CD4-positive, alpha-beta T cell (primary cell): ENCODE data around the gene TMEM44. TPM values are rescaled to one million over a fixed set of nuclear protein-coding genes. Genes with fewer than 3 reads are reported as not detected.

Experiments
- ATAC-seq: fragments of 200-7000 bp; cut with Tn5 transposase; one replicate; pipeline ENCODE4 v1.10.0; 2022; ENCODE audit warnings: mild to moderate bottlenecking; ENCODE audit not compliant: poor library complexity
- CTCF ChIA-PET: fragments of 350-600 bp; sonication (Branson Sonifier 250); formaldehyde crosslinking; loops from one replicate; lab custom pipeline; 2021; ENCODE audit warnings: antibody characterized with exemption, inconsistent platforms; lab: Charles Lee
- POLR2A ChIA-PET: fragments of 350-600 bp; sonication (Branson Sonifier 250); formaldehyde crosslinking; loops from one replicate; lab custom pipeline; 2021; ENCODE audit warnings: antibody characterized with exemption, inconsistent platforms; lab: Charles Lee
- DNase-seq, 14 experiments: peaks; one replicate each; pipeline ENCODE4 v3.0.0-alpha.2; 2013 to 2020; ENCODE audit warnings: mixed read lengths in 2 of 14
- H3K27ac ChIP-seq, 2 donors: one replicate each; pipeline versions ENCODE4 v1.5.1 to v1.7.0; 2013; ENCODE audit warnings: low read length in 2 of 2, low read depth in 1 of 2, mild to moderate bottlenecking in 1 of 2
- H3K27me3 ChIP-seq, 2 experiments: 1 replicate in 1 of 2; 2 replicates in 1 of 2; pipeline versions ENCODE4 v1.6.1 to v1.7.0; 2013; ENCODE audit warnings: low read length in 2 of 2, control low read depth in 1 of 2, mild to moderate bottlenecking in 1 of 2, moderate library complexity in 1 of 2; ENCODE audit not compliant: insufficient read depth in 2 of 2, control insufficient read depth in 1 of 2
- H3K36me3 ChIP-seq: one replicate; pipeline ENCODE4 v1.6.1; 2013; ENCODE audit warnings: low read length, control low read depth; ENCODE audit not compliant: insufficient read depth
- H3K4me1 ChIP-seq: one replicate; pipeline ENCODE4 v1.6.1; 2013; ENCODE audit warnings: low read length, control low read depth; ENCODE audit not compliant: insufficient read depth
- H3K4me3 ChIP-seq: one replicate; pipeline ENCODE4 v1.5.1; 2013; ENCODE audit warnings: mild to moderate bottlenecking, low read length, moderate library complexity
- H3K9me3 ChIP-seq, 2 experiments: 1 replicate in 1 of 2; 2 replicates in 1 of 2; pipeline versions ENCODE4 v1.6.1 to v1.7.0; 2013; ENCODE audit warnings: low read length in 2 of 2, mild to moderate bottlenecking in 2 of 2, control low read depth in 1 of 2, moderate library complexity in 1 of 2; ENCODE audit not compliant: control insufficient read depth in 1 of 2, insufficient read depth in 1 of 2
- H3K27ac Mint-ChIP-seq: one replicate; pipeline ENCODE4 v1.8.0; 2020; ENCODE audit warnings: mixed read lengths
- H3K27me3 Mint-ChIP-seq: one replicate; pipeline ENCODE4 v1.8.0; 2021; ENCODE audit warnings: mixed read lengths
- H3K36me3 Mint-ChIP-seq: one replicate; pipeline ENCODE4 v1.8.0; 2021; ENCODE audit warnings: low read depth, mixed read lengths
- H3K4me1 Mint-ChIP-seq: one replicate; pipeline ENCODE4 v1.8.0; 2021; ENCODE audit warnings: low read depth, mixed read lengths
- H3K4me3 Mint-ChIP-seq: one replicate; pipeline ENCODE4 v1.8.0; 2020; ENCODE audit warnings: mild to moderate bottlenecking, mixed read lengths
- H3K9me3 Mint-ChIP-seq: one replicate; pipeline ENCODE4 v1.8.0; 2020; ENCODE audit warnings: mixed read lengths
- CTCF ChIP-seq: fragments of 200-600 bp; IDR thresholded peaks from one replicate; pipeline ENCODE4 v1.8.0; 2022; ENCODE audit warnings: antibody characterized with exemption, mild to moderate bottlenecking
- intact Hi-C, 2 experiments: fragments of 100-400 bp; cut with DNase I in 1 of 2; cut with micrococcal nuclease in 1 of 2; formaldehyde crosslinking; loops; one replicate each; pipeline versions ENCODE4 v1.15.1 to v1.9.0; 2023 to 2025; cut with DNase I, micrococcal nuclease
- total RNA-seq, 174 experiments: library from RNA in 2 of 174; stranded (reverse) in 2 of 174; gene quantifications; one replicate each; pipeline ENCODE4 v1.2.3 and lab custom pipeline; 2021 to 2026

The TMEM44 gene
- total RNA-seq, 2 experiments from 2014 or later, result 0.98 to 1.1 TPM

- ATAC-seq (no peak), DNase-seq (peak in 1 of 14 experiments; percentile 27)
- H3K4me3 Mint-ChIP-seq, result no peak overlapping the region
- Histone ChIP-seq H3K9me3 (no peaks in the 10 kb centered on the region), H3K27me3 (peaks cover 0 to 10% of the 10 kb centered on the region in 2 experiments), H3K4me1 (no peaks in the 10 kb centered on the region), H3K27ac (no peak overlapping the region), H3K36me3 (no peaks in the 10 kb centered on the region), H3K4me3 (no peak overlapping the region)
- intact Hi-C loops, result no loop called here
- CTCF ChIA-PET, result no interaction called here
- POLR2A ChIA-PET, result no interaction called here
- no peak for TF ChIP-seq CTCF
- no peaks in the 10 kb centered on the region for H3K4me1 Mint-ChIP-seq
- H3K9me3 Mint-ChIP-seq, result no peaks in the 10 kb centered on the region
- no peaks in the 10 kb centered on the region for H3K36me3 Mint-ChIP-seq
- H3K27me3 Mint-ChIP-seq, result peaks cover 39% of the 10 kb centered on the region
- no peak overlapping the region for H3K27ac Mint-ChIP-seq
Observed at GRCh38 chr3:194570235-194570634, 63.0 kb downstream of the TMEM44 start.

GRCh38 chr3:194569252-194569651, 64.0 kb downstream of the TMEM44 start:
- H3K4me3 Mint-ChIP-seq, result no peak overlapping the region
- no peaks in the 10 kb centered on the region for H3K4me1 ChIP-seq
- DNase-seq, result no peak
- H3K4me1 Mint-ChIP-seq, result no peaks in the 10 kb centered on the region
- intact Hi-C loops, result no loop called here
- TF ChIP-seq CTCF, result no peak
- no peaks in the 10 kb centered on the region for H3K9me3 ChIP-seq
- H3K27ac ChIP-seq, result no peak overlapping the region
- no peaks in the 10 kb centered on the region for H3K36me3 Mint-ChIP-seq
- no peaks in the 10 kb centered on the region for H3K36me3 ChIP-seq
- no peaks in the 10 kb centered on the region for H3K9me3 Mint-ChIP-seq
- CTCF ChIA-PET, result interaction anchor here (1.1 kb wide), 1 partner anchor 14 kb away, joined by 3 read pairs; no protein-coding TSS in a partner anchor
- ATAC-seq, result no peak
- H3K27me3 ChIP-seq, result peaks cover 0 to 10% of the 10 kb centered on the region in 2 experiments
- POLR2A ChIA-PET, result no interaction called here
- no peak overlapping the region for H3K4me3 ChIP-seq
- H3K27ac Mint-ChIP-seq, result no peak overlapping the region
- H3K27me3 Mint-ChIP-seq, result peaks cover 38% of the 10 kb centered on the region

GRCh38 chr3:194565597-194566190, 67.5 kb downstream of the TMEM44 start:
- Mint-ChIP-seq H3K27me3 (peaks cover 16% of the 10 kb centered on the region), H3K4me1 (no peaks in the 10 kb centered on the region), H3K36me3 (no peaks in the 10 kb centered on the region), H3K4me3 (no peak overlapping the region), H3K9me3 (no peaks in the 10 kb centered on the region), H3K27ac (no peak overlapping the region)
- ATAC-seq (no peak), DNase-seq (no peak)
- no peaks in the 10 kb centered on the region for H3K27me3 ChIP-seq
- H3K9me3 ChIP-seq, result no peaks in the 10 kb centered on the region
- POLR2A ChIA-PET, result no interaction called here
- H3K4me1 ChIP-seq, result no peaks in the 10 kb centered on the region
- CTCF ChIA-PET, result interaction anchor here (0.9 kb wide), 1 partner anchor 8 kb away, joined by 3 read pairs; no protein-coding TSS in a partner anchor
- no peak overlapping the region for H3K4me3 ChIP-seq
- no peak for TF ChIP-seq CTCF
- no peak overlapping the region for H3K27ac ChIP-seq
- intact Hi-C loops, result no loop called here
- H3K36me3 ChIP-seq, result no peaks in the 10 kb centered on the region
